ENCODE data around the gene CHST11.
A peak's percentile ranks its signal among the peaks of the same experiment; 100 is the strongest.

The CHST11 gene

DNA sequence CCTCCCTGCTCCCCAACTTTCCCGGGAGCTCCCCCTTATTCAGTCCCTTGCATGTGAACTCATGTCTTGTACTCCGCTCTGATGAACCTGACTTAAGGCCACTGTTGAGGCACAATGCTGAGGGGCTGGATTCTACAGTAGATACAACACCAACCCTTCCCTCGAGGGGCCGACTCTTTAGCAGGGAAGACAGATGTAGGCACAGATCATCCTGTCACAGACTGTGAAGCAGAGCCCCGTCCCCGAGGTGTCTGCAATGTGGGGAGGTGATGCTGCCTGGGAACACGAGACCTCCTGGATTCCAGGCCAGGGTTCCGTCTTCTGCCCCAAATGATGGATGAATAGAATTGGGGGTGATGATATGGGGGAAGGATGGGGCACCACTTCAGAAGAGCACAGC, 175.1 kb downstream of the CHST11 start:
- no peak for DNase-seq (ENCODE audit: low spot score)

DNA sequence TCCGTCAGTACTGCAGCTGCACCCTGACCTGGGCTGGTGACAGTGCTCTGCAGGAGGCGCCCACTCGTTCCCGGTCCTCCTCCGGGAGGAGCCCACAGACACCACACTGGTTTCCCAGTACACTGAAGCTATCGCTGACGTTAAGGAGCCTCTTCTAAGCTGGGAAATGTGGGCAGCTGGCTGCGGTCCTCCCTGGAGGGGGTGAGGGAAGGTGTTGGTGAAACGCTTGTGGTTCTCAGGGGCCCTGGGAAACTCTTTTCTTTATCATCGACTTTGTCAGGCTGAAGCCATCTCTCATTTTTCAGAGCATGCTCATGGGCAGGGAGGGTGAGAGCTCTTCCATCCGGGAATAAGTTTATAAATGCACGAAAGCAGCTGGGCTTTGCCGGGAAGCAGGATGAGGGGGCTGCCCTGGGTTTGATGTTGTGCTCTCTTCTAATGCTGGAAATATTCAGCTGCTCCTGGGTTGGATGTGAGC, 176.0 kb downstream of the CHST11 start:
- DNase-seq (ENCODE audit: low spot score), result peak; percentile 52

DNA sequence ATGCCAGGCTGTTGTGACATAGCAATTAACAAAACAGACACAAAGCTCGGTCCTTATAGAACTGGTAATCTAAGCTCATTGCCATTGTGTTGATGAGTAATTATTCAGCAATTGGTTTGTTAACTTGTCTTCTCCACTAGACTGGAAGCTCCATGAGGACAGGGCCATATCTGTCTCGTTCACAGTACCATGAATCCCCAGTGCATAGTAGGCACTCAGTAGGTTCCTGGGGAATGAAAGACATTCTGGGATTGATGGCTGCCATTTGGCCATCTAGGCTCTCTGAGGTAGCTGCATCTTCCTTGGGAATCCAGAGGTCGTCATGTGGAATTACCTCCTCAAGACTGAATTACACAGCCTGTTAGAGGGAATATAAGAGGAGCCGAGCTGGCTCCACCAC, 177.3 kb downstream of the CHST11 start:
- DNase-seq (ENCODE audit: low spot score), result no peak

DNA sequence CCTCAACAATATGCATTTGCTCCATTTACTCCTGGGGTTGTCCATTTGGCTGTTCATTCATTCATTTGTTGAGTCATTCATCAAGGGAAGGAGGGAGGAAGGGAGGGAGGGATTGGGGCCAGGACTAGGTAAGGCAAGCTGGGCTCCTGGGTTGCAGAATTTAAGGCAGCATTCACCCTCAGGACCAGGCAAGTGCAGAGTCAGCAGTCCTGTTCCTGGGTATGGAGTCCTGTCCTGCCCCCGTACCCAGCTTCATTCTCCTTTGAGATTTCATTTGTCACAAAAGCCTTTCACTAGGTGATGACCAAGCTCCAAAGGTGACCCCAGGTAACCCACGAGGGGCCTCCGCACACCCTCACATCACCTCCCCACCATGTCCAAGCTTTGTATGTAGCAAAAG, 178.1 kb downstream of the CHST11 start:
- DNase-seq (ENCODE audit: low spot score), result no peak

- no peak for DNase-seq (ENCODE audit: low spot score)
These were observed 179.0 kb downstream of the CHST11 start for GRCh38 chr12:104635607-104636343.

GRCh38 chr12:104636496-104636895, 179.7 kb downstream of the CHST11 start:
- no peak for DNase-seq (ENCODE audit: low spot score)

GRCh38 chr12:104637604-104638003, 180.9 kb downstream of the CHST11 start:
- DNase-seq (ENCODE audit: low spot score), result no peak

DNA sequence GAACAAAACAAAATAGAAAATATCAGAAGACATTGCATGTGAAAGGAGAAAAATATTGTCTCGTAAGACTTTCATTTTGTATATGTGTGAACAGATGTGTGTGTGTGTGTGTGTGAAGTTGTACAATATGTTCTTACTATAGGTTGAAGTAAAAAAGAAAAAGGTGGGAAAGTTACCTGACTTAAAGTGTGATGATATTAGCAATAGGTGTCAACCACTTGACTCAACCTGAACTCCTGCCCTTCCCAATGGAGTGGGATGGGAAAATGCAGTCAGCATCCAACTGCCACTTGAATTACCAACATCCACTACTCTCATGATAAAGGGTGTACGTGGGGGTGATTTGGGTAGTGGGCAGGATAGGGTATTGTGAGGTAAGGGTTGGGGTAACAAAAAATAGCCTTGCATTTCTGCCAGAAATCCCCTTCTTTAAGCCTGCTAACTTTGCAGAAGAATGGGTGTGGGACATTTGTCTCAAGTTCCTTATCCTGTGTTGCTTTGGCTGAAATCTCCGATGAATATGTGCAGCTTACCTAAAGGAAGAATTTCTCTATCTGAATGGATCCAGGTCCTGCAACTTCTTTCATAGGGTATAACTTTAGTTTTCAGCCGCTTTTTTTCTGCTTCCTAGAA, 181.6 kb downstream of the CHST11 start:
- no peak for DNase-seq (ENCODE audit: low spot score)

DNA sequence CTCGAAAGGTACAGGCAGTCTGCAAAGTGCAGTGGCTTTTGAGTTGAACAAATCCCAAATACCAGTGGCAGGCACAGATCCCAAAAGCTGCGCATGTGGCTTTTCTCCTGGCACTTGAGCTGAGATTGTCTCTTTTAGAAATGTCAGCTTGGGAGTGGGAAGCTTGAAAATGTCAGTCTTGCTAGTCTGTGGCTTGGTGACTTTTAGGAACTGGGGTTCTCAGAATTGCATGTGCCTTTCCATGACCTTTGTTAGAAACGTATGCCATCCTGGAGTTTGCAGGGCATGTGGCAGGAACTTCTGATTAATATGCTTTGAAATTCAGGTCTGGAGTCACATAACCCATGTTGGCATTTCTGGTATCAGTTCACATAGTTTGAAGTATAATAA, 182.1 kb downstream of the CHST11 start:
- no peak for DNase-seq (ENCODE audit: low spot score)

DNA sequence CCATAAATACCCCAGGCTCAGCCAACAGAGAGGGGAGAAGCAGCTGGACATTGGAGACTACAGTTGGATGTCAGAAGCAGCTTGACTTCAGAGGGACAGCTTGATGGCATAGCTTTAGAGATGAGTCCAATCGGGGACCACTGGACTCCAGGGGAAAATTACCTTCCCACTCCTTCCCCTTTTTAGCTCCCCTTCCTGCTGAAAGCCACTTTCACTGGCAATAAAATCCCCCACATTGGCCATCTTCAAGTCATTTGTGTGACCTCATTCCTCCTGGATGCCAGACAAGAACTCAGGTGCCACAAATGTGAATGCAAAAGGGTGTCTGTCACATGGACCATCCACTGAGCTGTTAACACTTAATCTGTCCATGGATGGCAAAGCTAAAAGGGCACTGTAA, 184.2 kb downstream of the CHST11 start:
- DNase-seq (ENCODE audit: low spot score), result no peak

DNA sequence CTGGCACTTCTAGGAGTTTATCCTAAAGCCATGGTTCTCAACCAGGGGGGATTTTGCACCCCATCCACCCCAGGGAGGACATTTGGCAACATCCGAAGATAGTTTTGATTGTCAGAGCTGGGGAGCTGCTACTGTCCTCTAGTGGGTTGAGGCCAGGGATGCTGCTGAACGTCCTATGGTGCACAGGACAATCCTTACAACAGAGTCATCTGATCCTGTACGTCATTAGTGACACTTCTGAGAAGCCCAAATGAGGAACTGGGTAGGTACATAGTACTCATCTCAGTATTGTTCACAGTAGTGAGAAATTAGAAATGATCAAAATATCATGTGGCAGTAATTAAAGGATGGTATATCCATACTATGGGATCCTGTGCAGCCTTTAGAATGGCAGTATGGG, 185.1 kb downstream of the CHST11 start:
- no peak for DNase-seq (ENCODE audit: low spot score)

GRCh38 chr12:104643093-104643818, 186.5 kb downstream of the CHST11 start:
- no peak for DNase-seq (ENCODE audit: low spot score)

GRCh38 chr12:104643819-104644669, 187.3 kb downstream of the CHST11 start:
- DNase-seq (ENCODE audit: low spot score), result no peak

GRCh38 chr12:104648756-104649155, 192.0 kb downstream of the CHST11 start:
- DNase-seq (ENCODE audit: low spot score), result no peak

- no peak for DNase-seq (ENCODE audit: low spot score)
These were observed 192.6 kb downstream of the CHST11 start for GRCh38 chr12:104649217-104649824.

DNA sequence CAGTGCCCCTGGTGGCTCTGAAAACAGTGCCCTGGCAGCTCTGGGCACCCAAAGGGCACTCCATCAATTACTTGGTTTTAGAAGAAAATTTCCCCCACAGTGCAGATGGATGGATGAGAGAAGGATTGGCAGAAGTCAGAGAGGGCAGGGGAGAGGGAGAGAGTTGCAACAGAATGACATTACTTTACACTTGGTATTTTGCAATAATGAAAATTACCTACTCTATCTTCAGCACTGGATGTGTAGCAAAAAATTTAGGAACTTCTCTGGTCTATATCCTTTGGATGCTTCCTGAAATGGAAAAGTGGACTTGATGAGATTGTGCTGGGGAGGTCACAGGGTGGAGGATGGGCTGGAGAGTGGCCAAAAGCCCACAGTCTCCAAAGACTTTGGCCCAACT, 193.2 kb downstream of the CHST11 start:
- DNase-seq (ENCODE audit: low spot score), result no peak

DNA sequence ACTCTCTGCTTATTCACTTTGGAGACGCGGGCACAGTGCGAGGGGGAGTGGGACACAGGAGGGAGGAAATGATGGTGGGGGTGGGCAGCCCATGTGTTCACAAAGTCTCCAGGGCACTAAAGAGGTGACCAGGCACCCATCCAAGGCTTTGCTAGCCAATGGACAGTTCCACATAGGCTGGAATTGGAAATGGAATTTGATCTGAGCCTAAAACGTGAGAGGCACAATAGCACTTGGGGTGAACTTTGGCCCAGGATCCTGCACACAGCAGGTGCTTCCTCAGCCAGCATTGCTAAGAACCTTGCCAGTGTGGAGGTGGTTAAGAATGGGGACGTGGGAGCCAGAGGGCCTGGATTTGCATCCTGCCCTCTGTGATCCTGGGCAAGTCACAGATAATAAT, 193.8 kb downstream of the CHST11 start:
- DNase-seq (ENCODE audit: low spot score), result no peak

DNA sequence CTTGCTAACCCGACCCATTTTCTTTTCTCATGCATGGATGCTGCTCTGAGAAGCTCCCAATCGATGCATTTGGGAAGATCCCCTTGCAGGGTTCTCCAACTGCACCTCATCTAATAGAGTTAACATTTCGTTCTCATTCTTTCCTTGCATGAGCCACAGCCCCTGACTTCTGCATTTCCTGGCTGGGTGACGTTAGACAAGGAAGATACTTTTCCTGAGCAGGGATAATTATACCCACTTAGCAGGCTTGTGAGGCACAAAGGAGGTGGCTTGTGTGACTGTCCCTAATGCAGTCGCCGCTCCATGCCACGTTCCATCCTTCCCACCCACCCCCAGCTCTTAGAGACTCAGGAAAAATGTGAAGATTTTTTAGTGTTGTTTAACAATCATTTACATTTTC, 195.1 kb downstream of the CHST11 start:
- no peak for DNase-seq (ENCODE audit: low spot score)

DNA sequence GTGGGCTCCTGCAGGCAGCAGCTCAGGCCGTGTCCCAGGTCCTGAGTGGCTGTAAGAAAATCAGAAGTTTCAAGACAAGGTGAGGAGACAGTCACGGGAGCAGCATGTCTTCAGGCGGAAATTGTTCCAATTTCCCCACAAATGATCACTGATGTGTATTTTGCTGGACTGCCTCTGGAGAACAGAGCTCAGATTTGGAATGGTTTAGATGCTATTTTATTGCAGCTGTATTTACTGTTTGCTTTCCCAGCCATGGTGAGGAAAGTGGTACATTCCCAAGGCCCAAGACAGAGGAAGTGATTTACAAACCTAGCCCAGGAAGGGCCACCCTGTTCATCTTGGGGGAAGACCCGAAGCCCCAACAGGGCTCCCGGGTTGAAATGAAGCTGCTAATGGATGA, 195.6 kb downstream of the CHST11 start:
- no peak for DNase-seq (ENCODE audit: low spot score)

DNA sequence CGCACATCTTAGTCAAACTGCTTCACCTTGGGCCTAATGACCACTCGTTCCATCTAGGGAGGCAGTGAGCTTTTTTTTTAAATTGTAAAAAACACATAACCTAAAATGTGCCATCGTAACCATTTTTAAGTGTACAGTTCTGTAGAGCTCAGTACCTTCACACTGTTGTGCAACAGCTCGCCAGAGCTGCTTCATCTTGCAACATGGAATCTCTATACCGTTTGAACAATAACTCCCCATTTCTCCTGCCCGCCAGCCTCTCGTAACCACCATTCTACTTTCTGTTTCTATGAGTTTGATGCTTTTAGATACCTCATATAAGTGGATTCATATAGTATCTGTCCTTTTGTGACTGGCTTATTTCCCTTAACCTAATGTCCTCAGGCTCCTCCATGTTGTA, 196.2 kb downstream of the CHST11 start:
- DNase-seq (ENCODE audit: low spot score), result no peak

DNA sequence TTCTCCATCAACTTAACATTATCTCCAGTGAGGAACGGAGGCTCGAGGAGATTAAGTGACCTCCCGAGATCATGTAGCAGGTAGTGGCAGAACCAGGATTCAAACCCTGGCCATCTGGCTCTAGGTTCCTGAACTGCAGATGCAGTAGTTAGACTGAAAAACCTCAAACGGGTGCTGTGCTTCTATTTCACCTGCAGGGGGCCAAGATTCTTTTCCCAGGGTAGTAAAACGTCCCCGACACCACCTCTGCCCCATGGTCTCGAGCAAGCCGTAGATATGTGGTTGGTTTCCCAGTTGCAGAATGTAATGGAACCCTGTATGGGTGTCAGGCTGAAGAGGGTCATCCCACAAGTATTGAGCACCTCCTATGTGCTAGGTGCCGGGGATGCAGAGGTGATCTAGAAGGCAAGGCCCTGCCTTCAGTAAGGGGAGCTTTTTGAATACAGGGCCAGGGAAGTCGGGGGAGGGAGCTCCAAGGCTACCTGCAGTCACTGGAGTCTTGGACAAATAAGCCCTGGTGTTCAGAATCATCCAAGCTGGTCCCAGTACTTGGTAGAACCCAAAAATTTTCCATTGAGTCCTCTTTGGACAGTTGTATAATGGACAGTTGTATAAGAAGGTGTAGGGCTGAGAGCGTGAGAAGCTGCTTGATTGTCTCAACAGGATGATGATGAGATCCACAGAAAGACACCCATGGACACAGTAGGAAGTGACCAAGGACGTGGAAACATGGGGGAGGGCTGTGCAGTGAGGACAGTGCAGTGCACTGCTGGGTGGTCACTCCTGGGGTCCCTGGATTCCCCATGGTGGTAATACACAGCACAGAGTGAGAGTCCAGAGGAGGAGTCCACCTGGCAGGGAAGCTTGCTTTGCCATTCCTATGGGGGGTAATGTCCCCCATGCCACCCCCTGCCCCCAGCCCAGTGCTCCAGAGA, 197.2 kb downstream of the CHST11 start:
- no peak for DNase-seq (ENCODE audit: low spot score)

Data from hepatic stellate cell (primary cell).